ENCODE measurements around the gene NWD2.

NWD2 gene

DNA sequence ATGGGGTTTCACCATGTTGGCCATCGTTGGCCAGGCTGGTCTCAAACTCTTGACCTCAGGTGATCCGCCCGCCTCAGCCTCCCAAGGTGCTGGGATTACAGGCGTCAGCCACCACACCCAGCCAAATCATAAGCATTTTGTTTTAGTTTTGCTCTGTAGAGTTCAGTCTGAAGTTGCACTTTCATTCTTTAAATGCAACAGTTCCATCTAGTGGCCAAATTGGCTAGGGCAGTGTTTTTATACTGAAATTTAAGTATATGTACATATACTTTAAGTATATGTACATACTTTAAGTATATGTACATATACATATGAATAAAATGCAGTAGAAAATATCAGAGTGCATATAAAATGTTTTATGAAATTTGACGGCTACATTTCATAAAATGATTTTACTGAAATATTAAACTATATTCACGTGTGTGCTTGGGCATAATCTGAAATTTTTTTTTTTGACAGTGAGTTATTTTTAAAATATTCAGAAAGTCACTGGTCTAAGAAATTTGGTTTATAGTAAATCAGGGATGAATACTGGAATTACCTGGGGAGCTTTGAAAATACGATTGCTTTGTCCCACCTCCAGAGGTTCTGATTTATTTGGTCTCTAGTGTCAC, 145.5 kb downstream of the NWD2 start:
- H4K20me1 ChIP-seq (ENCODE audit: control insufficient read depth, insufficient read depth, low read depth, low read length), result no peaks in the 10 kb centered on the region
- no peaks in the 10 kb centered on the region for H3K9me2 ChIP-seq (replicated peaks; ENCODE audit: control insufficient read depth, low read length)
- no peak overlapping the region for H3K27ac ChIP-seq (ENCODE audit: low read depth, low read length)
- no peak for TF ChIP-seq EZH2phosphoT487 (IDR thresholded peaks at IDR 0.05; ENCODE audit: borderline replicate concordance, low read length)
- TF ChIP-seq, protein P1, sequence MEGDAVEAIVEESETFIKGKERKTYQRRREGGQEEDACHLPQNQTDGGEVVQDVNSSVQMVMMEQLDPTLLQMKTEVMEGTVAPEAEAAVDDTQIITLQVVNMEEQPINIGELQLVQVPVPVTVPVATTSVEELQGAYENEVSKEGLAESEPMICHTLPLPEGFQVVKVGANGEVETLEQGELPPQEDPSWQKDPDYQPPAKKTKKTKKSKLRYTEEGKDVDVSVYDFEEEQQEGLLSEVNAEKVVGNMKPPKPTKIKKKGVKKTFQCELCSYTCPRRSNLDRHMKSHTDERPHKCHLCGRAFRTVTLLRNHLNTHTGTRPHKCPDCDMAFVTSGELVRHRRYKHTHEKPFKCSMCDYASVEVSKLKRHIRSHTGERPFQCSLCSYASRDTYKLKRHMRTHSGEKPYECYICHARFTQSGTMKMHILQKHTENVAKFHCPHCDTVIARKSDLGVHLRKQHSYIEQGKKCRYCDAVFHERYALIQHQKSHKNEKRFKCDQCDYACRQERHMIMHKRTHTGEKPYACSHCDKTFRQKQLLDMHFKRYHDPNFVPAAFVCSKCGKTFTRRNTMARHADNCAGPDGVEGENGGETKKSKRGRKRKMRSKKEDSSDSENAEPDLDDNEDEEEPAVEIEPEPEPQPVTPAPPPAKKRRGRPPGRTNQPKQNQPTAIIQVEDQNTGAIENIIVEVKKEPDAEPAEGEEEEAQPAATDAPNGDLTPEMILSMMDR (IDR thresholded peaks at IDR 0.05; ENCODE audit: low read depth, low read length, poor library complexity, severe bottlenecking), result peak; percentile 51
- no peaks in the 10 kb centered on the region for H3K27me3 ChIP-seq (ENCODE audit: control insufficient read depth, low read length)
- H3K4me1 ChIP-seq (ENCODE audit: control insufficient read depth, low read length), result no peaks in the 10 kb centered on the region
- no peaks in the 10 kb centered on the region for H3K9me3 ChIP-seq (ENCODE audit: control insufficient read depth, insufficient read depth, low read length)
- no peak overlapping the region for H3K4me2 ChIP-seq (ENCODE audit: low read length)
- no peaks in the 10 kb centered on the region for H3K79me2 ChIP-seq (ENCODE audit: control insufficient read depth, low read length)
- H3F3A ChIP-seq (ENCODE audit: control insufficient read depth, insufficient read depth), result no peaks in the 10 kb centered on the region
- no peaks in the 10 kb centered on the region for H3K36me3 ChIP-seq (ENCODE audit: control insufficient read depth, low read length)
- H3K4me3 ChIP-seq (ENCODE audit: low read length), result no peak overlapping the region

DNA sequence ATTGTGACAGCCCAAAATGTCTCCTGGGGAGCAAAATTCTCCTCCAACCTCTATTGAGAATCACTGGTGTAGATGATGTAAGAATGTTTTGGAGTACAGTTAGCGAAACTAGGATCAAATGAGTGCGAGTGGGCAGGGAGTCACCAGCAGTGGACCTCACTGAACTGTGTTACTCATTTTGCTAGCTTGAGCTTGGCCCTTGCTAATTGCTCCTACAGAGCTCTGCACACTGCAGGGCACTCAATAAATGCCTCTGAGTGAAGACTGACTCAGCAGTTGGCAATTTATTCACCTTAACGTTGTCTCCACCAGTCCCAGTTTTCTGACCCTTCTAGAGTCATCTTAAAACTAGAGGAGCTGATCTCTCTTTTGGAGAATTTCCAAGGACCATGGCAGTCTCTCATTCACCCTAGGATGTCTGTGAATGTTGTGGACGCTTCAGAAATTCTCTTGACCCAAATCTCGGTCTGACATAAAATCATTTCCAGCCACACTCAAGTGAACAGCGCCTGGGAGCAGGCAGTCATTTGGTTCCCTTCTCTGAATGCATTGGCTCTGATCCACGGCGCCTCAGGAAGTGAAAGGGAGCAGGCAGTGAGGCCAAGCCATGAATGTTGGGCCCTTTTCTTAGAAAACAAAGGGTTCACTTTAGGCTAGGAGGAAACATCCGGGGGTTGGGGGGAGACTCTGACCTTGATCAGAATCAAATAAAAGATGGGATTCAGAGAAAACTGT, 148.1 kb downstream of the NWD2 start:
- no peak overlapping the region for H3K27ac ChIP-seq (ENCODE audit: low read depth, low read length)
- no peaks in the 10 kb centered on the region for H4K20me1 ChIP-seq (ENCODE audit: control insufficient read depth, insufficient read depth, low read depth, low read length)
- no peaks in the 10 kb centered on the region for H3K4me1 ChIP-seq (ENCODE audit: control insufficient read depth, low read length)
- no peaks in the 10 kb centered on the region for H3K9me3 ChIP-seq (ENCODE audit: control insufficient read depth, insufficient read depth, low read length)
- no peak overlapping the region for H3K4me2 ChIP-seq (ENCODE audit: low read length)
- H3K27me3 ChIP-seq (ENCODE audit: control insufficient read depth, low read length), result no peaks in the 10 kb centered on the region
- TF ChIP-seq, protein P1 (IDR thresholded peaks at IDR 0.05; ENCODE audit: low read depth, low read length, poor library complexity, severe bottlenecking), result no peak
- no peak for TF ChIP-seq EZH2phosphoT487 (IDR thresholded peaks at IDR 0.05; ENCODE audit: borderline replicate concordance, low read length)
- H3K79me2 ChIP-seq (ENCODE audit: control insufficient read depth, low read length), result no peaks in the 10 kb centered on the region
- H3K36me3 ChIP-seq (ENCODE audit: control insufficient read depth, low read length), result no peaks in the 10 kb centered on the region
- no peaks in the 10 kb centered on the region for H3K9me2 ChIP-seq (replicated peaks; ENCODE audit: control insufficient read depth, low read length)
- H3F3A ChIP-seq (ENCODE audit: control insufficient read depth, insufficient read depth), result no peaks in the 10 kb centered on the region
- H3K4me3 ChIP-seq (ENCODE audit: low read length), result no peak overlapping the region

DNA sequence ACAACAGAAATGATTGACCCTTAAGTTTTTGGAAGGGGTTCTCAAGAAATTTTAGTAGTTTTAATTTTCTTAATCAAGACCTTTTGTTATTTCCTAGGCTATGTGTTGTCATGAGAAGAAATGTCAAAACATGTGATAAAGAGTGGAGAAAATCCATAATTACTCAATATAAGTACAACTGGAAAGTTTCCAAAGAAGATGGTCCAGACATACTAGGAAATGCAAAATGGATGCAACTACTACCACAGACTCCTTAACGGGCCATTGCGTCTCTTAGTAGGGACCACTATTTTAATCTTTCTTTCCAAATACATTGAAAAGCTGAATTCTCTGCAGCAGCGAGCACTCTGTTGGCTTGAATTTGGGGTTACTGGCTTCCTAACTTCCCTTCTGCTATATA, 148.8 kb downstream of the NWD2 start:
- no peaks in the 10 kb centered on the region for H4K20me1 ChIP-seq (ENCODE audit: control insufficient read depth, insufficient read depth, low read depth, low read length)
- no peaks in the 10 kb centered on the region for H3K9me2 ChIP-seq (replicated peaks; ENCODE audit: control insufficient read depth, low read length)
- no peak overlapping the region for H3K4me3 ChIP-seq (ENCODE audit: low read length)
- H3K27ac ChIP-seq (ENCODE audit: low read depth, low read length), result no peak overlapping the region
- no peaks in the 10 kb centered on the region for H3K79me2 ChIP-seq (ENCODE audit: control insufficient read depth, low read length)
- H3K9me3 ChIP-seq (ENCODE audit: control insufficient read depth, insufficient read depth, low read length), result no peaks in the 10 kb centered on the region
- no peak for TF ChIP-seq EZH2phosphoT487 (IDR thresholded peaks at IDR 0.05; ENCODE audit: borderline replicate concordance, low read length)
- TF ChIP-seq, protein P1 (IDR thresholded peaks at IDR 0.05; ENCODE audit: low read depth, low read length, poor library complexity, severe bottlenecking), result no peak
- no peaks in the 10 kb centered on the region for H3K4me1 ChIP-seq (ENCODE audit: control insufficient read depth, low read length)
- no peaks in the 10 kb centered on the region for H3K36me3 ChIP-seq (ENCODE audit: control insufficient read depth, low read length)
- no peak overlapping the region for H3K4me2 ChIP-seq (ENCODE audit: low read length)
- H3K27me3 ChIP-seq (ENCODE audit: control insufficient read depth, low read length), result no peaks in the 10 kb centered on the region
- H3F3A ChIP-seq (ENCODE audit: control insufficient read depth, insufficient read depth), result no peaks in the 10 kb centered on the region
